AG09319 (cell line): ENCODE results near the gene BRSK2.
"Not testable (repeated sequence)": the region's sequence is repeated elsewhere in the genome, so short reads cannot be mapped to it uniquely, and the experiment has no call there.

Source experiments
- DNase-seq: peaks from one replicate; pipeline ENCODE4 v3.0.0-alpha.2; 2010; ENCODE audit warnings: low read depth; ENCODE audit errors: extremely low read depth
- TF ChIP-seq, protein P1 (sequence below): IDR thresholded peaks from 2 replicates; pipeline ENCODE4 v1.5.1; 2011; ENCODE audit warnings: low read depth, mild to moderate bottlenecking, inconsistent platforms, low read length, moderate library complexity

BRSK2 gene

GRCh38 chr11:1356478-1356960 is 33.2 kb upstream of the BRSK2 start:
- TF ChIP-seq, protein P1, sequence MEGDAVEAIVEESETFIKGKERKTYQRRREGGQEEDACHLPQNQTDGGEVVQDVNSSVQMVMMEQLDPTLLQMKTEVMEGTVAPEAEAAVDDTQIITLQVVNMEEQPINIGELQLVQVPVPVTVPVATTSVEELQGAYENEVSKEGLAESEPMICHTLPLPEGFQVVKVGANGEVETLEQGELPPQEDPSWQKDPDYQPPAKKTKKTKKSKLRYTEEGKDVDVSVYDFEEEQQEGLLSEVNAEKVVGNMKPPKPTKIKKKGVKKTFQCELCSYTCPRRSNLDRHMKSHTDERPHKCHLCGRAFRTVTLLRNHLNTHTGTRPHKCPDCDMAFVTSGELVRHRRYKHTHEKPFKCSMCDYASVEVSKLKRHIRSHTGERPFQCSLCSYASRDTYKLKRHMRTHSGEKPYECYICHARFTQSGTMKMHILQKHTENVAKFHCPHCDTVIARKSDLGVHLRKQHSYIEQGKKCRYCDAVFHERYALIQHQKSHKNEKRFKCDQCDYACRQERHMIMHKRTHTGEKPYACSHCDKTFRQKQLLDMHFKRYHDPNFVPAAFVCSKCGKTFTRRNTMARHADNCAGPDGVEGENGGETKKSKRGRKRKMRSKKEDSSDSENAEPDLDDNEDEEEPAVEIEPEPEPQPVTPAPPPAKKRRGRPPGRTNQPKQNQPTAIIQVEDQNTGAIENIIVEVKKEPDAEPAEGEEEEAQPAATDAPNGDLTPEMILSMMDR = no peak
- DNase-seq = no peak

- DNase-seq = no peak
- TF ChIP-seq, protein P1 = no peak
Measured at GRCh38 chr11:1358286-1358685, 31.4 kb upstream of the BRSK2 start.

DNA sequence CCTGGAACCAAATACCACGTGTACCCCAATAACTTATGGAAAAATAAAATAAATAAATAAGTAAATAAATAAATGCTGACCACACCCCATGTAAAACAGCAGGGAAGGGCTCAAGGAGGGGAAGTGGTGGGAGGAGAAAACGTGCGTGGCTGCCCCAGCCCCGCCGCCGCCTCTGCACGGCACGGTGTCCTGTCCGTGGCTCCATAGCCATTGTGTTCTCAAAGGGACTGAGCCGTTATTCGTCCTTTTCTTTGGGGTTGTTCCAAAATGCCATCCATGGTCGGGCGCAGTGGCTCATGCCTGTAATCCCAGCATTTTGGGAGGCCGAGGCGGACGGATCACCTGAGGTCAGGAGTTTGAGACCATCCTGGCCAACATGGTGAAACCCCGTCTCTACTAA is 30.8 kb upstream of the BRSK2 start:
- not testable (repeated sequence) for DNase-seq

GRCh38 chr11:1359556-1359955 is 30.2 kb upstream of the BRSK2 start:
- DNase-seq = no peak
- TF ChIP-seq, protein P1 = no peak

DNA sequence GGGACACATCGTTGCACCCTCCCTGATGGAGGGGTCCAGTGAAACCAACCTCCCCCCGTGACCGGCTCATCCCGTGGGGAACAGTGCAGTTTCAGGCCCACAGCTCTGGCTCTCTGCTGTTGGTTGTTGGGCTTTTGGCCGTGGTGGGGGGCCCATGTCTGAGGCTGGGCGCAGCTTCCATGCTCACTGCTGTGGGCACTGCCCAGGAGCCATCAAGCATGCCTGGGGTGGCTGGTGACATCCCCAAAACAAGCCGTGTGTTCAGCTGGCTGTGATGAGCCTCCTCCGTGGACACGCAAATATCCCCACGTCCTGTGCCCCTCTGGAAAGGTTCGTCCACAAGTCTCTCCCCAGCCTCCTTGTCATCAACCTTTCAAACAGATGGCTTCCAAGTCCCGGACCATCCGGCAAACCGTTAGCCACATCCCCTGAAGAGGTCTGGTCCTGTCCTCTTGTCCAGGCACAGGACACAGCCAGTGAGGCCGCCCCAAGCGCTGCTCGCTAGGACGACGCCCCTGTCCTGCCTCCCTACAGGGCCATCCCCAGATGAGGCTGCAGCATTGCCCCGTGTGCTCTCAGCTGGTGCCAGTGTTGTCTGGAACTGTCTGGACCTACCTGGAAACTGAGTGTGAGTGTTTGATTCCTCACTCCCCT is 29.4 kb upstream of the BRSK2 start:
- TF ChIP-seq, protein P1 = no peak
- DNase-seq = no peak

DNA sequence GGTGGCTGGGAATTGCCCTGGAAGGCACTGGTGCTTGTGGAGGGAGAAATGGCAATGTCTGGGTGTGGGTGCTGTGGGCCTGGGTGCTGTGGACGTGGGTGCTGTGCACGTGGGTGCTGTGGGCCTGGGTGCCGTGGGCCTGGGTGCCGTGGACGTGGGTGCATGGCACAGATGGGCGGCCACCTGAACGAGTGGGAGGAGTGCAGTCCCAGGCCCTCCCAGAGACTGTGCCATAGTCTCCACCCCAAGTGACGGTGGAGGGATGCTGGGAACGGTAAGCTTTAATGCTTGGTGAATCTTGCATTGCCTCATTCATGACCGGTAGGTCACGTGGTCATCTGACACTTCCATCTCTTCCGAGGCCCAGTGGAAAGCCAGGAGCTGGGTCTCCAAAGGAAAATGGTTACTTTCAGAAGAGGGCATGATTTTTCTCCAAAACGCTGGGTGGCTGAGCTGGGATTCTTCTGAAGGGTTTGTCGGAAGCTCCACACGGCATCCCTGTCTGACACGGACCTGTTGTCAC is 28.8 kb upstream of the BRSK2 start:
- TF ChIP-seq, protein P1 = no peak

GRCh38 chr11:1361882-1362281 is 27.9 kb upstream of the BRSK2 start:
- TF ChIP-seq, protein P1 = no peak
- DNase-seq = no peak

More for the DNA sequence above, 28.8 kb upstream of the BRSK2 start:
- DNase-seq = no peak

GRCh38 chr11:1367721-1368120 is 22.0 kb upstream of the BRSK2 start:
- TF ChIP-seq, protein P1 = no peak
- DNase-seq = no peak
